Stimulated activated naive CD8-positive, alpha-beta T cell treated with anti-CD3 and anti-CD28 coated beads, Interleukin-15, Interleukin-2, amounts not matched to agents 100 U/mL and 50 U/mL, for 24 hours (primary cell): Measurements from ENCODE around the gene NDUFS8.

Source experiments
- ATAC-seq: fragments of 150-1000 bp; cut with Tn5 transposase; one replicate; pipeline ENCODE4 v1.10.0; 2021
- DNase-seq: peaks from one replicate; pipeline ENCODE4 v3.0.0; 2021

Gene NDUFS8

DNA sequence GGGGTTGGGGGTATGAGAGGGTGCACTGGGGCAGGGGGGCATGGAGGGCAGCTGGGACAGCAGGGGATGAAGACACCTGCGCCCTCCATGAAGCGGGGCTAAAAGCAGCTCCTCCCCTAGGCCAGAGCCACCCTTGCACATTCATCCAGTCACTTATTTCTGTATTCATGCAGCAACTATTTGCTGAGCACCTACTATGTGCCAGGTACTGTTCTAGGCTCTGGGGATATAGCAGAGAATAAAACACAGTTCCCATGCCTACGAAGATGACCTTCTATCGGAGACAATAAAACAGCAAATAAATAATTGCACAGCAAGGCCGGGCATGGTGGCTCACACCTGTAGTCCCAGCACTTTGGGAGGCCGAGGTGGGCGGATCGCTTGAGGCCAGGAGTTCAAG is 15.0 kb upstream of the NDUFS8 start:
- ATAC-seq (no peak), DNase-seq (no peak)

DNA sequence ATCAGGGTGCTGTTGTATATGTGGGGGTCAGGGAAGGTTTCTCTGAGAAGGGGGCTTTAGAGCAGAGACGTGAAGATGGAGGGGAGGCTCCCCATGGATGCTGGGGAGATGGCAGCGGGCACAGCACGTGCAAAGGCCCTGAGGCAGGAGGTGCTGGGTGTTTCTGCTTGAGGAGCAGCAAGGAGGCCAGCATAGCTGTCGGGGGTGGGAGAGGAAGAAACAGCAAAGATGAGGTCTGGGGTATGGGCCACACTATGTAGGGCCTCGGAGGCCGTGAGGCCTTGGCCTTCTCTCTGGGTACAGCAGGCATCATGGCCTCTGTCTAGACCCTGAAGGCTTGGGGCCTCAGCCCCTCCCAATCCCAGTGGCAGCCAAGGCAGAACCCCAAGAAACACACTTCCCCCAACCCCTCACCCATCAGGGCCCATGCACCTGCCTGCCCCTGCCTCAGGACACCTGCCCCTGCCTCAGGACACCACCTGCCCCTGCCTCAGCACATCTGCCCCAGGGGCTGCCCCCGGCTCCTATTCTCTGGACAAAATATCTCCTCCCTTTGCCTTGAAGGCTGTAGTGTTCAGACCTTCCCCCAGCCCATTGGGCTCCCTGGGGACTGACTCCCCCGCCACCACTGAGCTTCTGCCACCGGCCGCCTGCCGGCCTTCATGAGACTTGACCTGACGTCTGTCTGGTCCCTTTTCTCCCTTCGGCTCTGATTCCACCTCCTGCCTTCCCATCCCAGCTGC is 14.1 kb upstream of the NDUFS8 start:
- ATAC-seq, result no peak
- DNase-seq, result no peak

DNA sequence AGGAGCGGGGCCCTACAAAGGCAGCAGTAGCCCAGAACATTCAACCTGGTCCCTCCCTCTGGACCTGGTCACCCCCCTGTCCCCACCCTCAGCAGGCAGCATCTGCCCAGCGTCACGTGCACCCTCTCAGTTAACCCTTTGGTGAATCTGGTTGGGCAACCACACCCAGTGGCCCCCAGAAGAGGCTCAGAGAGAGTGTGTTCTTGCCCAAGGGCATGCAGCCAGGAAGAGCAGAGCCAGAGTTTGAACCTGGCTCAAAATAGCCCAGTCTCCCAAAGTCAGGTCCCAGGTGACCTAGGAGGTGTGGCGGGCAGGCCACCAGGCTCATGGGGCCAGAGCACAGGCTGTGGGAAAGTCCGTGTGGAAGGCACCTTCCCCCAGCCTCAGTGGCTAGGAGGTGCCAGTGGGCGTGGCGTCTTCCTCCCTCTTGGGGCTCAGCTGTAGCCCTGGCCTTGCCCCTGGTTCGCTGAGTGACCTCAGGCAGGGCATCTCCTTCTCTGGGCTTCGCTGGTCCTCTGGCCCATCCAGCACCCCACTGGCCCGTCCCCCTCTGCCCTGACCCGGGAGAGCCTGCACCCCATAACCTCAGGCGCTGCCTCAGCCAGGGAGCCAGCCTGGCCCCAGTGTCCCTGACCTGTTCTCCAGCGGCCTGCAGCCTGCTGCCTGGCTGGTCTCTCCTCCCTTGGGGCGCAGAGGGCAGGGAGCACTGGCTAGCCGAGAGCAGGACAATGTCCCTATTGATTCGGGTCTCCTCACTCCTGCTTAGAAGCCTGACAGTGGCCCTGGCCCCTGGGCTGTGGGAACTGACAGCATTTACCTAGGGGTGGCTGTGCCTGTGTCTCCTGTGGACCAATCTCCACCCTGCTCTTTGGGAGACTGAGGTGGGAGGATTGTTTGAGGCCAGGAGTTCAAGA is 13.3 kb upstream of the NDUFS8 start:
- ATAC-seq (no peak), DNase-seq (no peak)

DNA sequence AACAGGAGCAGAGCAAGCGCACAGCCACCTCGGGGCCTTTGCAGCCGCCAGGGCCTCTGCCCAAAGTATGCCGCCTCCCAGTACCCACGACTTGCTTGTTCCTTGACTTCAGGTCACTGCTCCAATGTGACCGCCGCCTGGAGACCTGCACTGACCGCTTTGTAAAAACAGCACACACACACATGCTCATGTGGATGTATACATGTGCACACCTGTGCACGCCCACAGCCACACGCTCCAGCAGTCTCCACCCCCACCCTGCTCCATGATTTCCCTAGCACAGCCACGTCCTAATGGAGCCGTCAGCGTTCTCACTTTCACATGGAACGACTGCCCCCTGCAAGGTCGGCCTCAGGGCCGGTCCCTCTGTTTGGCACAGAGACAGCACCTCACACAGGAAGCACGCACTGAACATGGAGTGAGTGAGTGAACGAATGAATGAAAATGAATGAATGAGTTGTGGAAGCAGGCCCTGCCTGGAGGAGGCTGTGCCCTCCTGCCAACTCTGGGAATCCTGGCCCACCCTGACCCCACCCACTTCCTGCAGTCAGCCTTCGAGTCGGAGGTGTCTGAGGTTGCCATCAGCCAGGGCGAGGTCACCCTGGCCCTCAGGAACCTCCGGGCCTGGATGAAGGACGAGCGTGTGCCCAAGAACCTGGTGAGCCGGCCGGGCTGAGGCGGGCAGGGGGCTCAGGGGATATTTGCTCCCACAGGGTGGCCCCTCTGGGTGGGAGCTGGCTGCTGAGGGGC is 12.3 kb upstream of the NDUFS8 start:
- ATAC-seq, result no peak

DNA sequence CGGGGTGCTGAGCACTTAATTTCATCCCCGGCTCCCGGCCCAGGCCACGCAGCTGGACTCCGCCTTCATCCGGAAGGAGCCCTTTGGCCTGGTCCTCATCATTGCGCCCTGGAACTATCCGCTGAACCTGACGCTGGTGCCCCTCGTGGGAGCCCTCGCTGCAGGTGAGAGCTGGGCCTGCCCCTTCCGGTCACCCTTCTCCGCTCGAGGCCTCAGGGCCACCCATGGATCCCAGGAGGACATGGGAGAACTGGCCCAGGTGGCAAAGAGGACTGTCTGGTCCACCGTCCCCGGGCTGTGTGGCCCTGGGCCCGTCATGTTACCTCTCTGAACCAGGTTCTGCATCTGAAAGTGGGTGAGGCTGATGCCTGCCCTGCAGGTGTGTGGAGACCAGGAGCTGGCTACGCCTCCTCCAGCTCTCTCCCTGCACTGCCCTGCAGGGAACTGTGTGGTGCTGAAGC is 11.7 kb upstream of the NDUFS8 start:
- ATAC-seq, result no peak

More for the DNA sequence above, 12.3 kb upstream of the NDUFS8 start:
- no peak for DNase-seq

DNA sequence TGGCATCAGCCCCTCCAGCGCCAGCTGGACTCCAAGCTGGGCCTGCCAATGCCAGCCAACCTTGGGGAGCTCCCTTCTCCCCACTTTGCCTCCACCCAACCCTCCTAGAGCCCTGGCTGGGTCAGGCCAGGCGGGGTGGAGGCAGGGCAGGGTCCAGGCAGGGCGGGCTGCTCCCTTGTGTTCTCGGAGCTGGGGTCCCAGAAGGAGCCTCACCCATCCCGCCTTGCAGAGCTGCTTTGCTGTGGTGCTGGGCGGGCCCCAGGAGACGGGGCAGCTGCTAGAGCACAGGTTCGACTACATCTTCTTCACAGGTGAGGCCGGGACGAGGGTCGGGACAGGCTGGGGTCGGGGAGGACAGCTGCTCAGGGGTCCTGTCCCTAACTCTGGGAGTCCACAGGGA is 11.0 kb upstream of the NDUFS8 start:
- ATAC-seq (no peak), DNase-seq (no peak)

More for the DNA sequence above, 11.7 kb upstream of the NDUFS8 start:
- DNase-seq, result no peak

DNA sequence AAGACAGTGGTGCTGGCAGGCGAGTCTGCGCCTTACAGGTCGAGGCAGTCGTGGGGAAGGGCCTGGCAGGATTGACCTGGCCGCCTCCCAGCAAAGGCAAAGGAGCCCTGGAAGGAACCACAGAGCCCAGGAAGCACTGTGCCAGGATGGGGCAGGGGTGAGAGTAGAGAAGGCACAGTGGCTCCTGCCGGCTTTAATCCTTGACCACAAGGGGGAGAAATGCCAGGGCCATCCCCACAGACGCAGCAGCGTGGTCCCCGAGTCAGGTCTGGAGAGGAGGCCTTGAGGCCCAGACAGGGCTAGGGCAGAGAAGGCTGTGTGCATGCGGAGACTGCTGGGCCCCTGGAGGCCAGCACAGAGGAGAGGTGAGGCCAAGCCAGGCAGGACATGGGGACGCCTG is 9.9 kb upstream of the NDUFS8 start:
- ATAC-seq (no peak), DNase-seq (no peak)

DNA sequence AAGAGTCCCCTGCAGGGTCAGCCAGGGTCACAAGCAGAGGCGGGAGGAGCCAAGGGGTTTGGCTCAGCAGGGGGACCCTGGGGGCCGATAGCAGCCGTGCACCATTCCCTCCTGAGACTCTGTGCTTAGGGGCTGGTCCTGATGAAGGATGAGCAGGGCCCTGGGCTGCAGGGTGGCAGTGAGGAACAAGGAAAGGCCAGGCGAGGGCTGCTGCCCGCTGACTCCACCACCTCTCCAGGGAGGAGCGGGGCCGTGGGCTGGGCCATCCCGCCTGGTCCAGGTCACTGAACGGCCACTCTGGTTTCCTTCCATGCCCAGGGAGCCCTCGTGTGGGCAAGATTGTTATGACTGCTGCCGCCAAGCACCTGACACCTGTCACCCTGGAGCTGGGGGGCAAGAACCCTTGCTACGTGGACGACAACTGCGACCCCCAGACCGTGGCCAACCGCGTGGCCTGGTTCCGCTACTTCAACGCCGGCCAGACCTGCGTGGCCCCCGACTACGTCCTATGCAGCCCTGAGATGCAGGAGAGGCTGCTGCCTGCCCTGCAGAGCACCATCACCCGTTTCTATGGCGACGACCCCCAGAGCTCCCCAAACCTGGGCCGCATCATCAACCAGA is 9.2 kb upstream of the NDUFS8 start:
- ATAC-seq (no peak), DNase-seq (no peak)

DNA sequence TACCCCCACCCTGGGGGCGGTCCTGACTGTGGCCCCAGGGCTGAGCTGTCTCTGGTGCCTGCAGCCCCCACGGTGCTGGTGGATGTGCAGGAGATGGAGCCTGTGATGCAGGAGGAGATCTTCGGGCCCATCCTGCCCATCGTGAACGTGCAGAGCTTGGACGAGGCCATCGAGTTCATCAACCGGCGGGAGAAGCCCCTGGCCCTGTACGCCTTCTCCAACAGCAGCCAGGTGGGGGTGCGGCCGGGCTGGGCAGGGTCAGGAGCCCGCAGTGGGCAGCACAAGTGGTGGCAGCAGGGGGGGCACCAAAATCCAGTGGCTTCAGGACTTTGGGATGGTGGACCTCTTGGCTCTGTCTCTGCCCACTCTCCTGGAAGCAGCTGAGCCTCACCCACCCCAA is 8.0 kb upstream of the NDUFS8 start:
- DNase-seq, result no peak
- ATAC-seq, result no peak

DNA sequence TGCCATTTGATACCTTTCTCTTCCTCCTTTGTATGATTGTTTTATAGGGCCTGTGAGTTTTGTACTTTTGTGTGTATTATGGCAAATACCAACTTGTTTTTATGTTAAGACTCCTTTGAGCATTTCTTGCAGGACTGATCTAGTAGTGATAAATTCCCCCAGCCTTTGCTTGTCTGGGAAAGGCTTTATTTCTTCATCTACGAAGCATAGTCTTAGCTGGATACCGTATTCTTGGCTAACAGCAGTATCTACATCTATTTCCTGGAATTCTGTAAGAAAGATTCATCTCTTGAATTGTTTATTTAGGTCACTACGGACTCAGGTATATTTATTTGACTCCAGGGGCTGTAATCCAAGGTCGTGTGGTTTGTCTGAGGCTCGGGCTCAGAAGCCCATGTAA is 6.0 kb upstream of the NDUFS8 start:
- ATAC-seq, result no peak

DNA sequence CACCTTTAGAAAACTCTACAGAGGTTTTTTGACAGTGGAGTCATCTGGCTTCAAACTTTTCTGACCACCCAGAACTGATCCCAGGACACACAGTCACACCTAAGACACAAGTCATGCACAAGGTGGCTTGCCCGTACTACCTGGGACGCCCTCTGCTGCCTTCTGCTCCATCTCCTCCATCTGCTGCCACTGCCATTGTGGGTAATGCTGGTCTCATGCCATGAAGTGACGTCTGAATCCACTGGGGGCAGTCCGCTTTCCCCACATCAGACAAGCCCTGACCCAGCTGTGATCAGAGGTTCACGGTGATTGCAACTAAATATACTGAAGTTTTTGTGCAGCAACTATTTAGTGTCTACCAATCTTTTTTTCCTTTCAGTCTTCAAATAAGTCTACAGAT is 5.4 kb upstream of the NDUFS8 start:
- DNase-seq (no peak), ATAC-seq (no peak)

More for the DNA sequence above, 6.0 kb upstream of the NDUFS8 start:
- no peak for DNase-seq

DNA sequence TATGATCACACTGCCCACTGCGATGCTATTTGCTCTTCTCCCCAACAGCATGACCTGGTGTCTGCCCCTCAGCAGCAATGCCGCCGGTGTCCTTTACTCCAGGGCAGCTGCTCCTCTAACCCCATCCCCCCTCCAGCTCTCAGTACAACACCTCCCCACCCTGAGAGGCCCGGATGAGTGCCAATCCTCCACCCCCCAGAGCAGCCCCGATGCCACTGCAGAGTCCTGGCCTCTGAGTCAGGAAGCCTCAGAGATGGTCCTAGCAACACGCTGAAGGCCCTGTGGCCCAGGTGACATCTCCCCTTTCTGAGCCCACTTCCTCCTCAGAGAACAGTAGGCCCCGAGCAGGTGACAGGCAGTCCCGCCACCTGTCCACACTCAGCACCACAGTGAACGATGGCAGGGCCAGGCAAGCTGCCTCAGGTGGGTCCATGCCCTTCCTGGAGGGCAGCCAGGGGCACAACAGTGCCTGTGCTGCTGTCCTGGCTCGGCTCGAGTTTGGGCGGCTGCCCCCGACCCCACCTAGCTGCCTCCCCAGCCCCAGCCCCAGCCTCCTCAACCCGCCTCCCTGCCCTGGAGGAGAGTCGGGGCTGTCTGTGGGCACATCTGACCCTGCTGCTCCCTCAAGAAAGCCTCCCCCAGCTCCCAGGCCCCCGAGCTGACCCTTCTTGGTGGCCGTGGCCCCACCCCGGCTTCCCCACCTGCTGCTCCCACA is 3.9 kb upstream of the NDUFS8 start:
- no peak for DNase-seq
- ATAC-seq, result no peak

DNA sequence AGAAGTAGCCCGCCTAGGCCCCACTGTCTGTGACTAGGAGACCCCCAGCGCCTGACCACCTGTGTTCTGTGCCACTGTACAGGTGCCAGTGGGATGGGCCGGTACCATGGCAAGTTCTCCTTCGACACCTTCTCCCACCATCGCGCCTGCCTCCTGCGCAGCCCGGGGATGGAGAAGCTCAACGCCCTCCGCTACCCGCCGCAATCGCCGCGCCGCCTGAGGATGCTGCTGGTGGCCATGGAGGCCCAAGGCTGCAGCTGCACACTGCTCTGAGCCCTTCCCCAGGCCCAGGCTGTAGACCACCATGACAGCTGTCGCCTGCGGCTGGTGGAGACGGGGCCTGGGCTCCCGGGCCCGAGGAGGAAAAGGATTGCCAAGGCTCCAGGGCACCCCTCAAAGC is 2.8 kb upstream of the NDUFS8 start:
- DNase-seq, result no peak
- ATAC-seq, result no peak

DNA sequence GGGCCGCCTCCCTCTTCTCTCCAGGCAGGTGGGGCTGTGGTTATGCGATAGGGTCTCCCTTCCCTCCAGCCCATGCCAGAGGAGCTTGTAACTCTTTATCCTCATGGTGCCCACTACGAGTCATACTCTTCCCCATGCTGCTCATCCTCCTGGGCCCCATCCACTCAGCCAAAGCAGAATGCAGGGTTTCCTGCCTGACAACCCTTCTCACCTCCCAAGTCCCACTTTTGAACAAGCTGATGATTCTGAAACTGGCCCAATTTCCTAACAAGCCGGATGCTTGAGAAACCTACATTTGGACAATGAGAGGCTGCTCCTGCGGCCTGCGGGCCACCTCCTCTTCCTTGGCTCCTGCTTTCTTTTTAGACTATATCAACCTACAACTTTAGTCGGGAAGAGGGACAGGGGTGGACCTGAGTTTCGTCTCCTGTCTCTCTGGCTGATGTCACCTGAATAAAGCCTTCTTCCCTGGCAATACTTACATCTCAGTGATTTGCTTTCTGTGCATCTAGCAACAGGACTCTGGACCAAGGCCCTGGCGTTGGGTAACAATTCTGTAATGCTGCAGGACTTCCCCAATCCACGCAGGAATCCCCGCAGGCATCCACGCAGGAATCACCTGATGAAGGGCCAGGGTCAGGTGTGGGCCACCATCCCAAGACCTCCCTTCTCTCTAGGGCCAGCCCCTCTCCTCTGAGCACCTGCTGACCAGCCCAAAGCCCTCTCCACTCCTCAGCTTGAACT is 1.5 kb upstream of the NDUFS8 start:
- DNase-seq, result no peak
- ATAC-seq, result no peak

DNA sequence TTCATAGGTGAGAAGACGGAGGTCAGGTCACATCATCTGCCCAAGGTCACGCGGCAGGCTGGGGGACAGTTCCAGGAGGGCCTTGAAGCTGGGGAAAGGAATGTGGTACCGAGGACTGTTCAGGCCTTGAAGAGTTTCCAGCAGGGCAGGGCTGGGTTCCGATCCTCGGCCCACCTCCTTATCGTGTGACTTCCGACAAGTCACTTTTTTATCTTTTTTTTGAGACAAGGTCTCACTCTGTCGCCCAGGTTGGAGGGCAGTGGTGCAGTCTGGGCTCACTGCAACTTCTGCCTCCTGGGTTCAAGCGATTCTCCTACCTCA is 623 bp downstream of the NDUFS8 start:
- no peak for DNase-seq
- ATAC-seq, result no peak

DNA sequence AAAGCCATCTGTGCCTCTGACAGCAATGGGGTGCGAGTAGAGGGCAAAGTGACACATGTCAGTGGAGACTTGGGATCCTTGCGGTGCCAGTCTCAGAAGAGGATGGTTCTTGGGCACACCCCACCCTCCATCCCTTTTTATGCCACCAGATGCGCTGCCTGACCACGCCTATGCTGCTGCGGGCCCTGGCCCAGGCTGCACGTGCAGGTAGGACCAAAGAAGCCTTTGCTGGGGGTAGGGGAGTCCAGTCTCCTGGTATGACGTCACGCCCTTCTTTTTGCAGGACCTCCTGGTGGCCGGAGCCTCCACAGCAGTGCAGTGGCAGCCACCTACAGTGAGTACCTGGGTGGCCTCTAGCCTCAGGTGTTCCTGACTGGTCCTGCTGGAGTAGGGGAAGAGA is 1.5 kb downstream of the NDUFS8 start:
- DNase-seq, result no peak
- ATAC-seq, result no peak

DNA sequence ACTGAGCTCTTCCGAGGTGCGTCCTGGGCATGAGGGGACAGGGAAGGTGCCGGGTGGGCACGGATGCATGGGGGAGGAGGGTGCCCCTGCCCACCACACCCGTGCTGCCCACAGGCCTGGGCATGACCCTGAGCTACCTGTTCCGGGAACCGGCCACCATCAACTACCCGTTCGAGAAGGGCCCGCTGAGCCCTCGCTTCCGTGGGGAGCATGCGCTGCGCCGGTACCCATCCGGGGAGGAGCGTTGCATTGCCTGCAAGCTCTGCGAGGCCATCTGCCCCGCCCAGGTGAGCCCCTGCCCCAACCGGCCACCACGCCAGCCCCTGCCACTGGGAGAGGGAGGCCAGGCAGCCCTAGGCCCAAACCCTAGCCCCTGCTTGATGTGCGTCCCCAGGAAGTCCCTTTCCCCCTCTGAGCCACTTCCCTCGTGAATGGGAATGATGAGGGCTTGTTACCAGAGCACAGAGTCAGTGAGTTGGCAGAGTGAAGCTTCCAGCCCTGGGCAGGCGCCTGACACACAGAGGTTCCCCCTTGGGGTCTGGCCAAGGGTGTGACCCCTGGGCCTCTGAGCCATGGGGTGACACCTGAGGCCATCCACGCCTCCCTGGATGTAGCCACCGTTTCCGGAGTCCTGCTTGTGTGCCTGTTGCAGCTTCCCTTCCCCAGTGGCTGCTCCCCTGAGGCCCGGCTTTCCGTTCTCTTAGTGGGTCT is 2.7 kb downstream of the NDUFS8 start:
- no peak for ATAC-seq
- DNase-seq, result no peak

DNA sequence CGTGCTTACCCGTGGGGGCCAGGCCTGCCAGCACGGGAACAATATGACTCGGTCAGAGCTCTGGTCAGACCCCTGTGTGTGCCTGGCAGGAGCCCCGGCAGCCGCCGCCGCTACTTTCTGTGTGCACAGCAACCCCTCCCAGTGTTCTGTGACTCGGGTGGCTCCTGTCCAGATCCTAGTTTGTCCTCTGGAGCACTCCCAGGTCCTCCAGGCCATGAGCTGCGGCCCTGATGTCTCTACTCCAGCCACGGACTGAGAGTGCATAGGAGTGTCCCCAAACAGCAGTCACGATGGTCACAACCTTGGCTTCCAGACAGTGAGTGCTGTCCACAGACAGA is 3.2 kb downstream of the NDUFS8 start:
- ATAC-seq, result no peak
- no peak for DNase-seq

DNA sequence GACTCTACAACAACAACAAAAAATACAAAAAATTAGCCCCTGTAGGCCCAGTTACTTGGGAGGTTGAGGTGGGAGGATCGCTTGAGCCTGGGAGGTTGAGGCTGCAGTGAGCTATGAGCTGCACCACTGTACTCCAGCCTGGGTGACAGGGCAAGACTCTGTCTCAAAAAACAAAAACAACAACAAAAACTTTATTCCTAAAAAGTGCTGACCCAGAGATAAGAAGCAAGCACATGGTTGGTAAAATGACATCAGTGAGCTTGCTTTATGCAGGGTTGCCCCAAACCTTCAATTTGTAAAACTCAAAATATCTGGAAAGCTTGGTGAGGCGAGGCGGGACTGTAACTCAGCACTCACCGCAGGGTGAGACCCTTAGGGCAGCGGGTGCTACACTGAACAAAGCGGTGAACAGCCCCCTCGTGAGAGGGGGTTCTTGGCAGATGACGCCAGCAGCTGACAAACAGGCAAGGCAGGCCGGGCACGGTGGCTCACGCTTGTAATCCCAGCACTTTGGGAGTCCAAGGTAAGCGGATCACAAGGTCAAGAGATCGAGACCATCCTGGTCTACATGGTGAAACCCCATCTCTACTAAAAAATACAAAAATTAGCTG is 4.9 kb downstream of the NDUFS8 start:
- no peak for ATAC-seq
- no peak for DNase-seq

DNA sequence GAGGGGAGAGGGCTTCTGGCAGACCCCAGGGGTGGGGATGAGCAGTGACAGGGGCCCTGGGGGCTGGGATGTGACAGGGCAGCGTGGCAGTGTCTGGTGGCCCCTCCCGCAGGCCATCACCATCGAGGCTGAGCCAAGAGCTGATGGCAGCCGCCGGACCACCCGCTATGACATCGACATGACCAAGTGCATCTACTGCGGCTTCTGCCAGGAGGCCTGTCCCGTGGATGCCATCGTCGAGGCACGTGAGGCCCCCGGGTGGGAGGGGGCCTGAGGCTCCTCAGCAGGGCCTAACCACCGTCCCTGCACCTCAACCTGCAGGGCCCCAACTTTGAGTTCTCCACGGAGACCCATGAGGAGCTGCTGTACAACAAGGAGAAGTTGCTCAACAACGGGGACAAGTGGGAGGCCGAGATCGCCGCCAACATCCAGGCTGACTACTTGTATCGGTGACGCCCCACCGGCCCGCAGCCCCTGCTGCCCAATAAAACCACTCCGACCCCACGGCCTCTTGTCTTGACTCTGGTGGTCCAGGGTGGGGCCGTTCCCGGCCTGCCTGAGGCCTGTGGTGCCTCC is 5.7 kb downstream of the NDUFS8 start:
- DNase-seq, result no peak
- no peak for ATAC-seq
